Neuron (in vitro differentiated cells): ENCODE measurements around the gene CHMP2A.

Source experiments
- H2AFZ ChIP-seq: one replicate; pipeline ENCODE4 v1.6.1; 2013; ENCODE audit warnings: low read depth, mild to moderate bottlenecking, inconsistent platforms, low read length, moderate library complexity
- H3K27me3 ChIP-seq: one replicate; pipeline ENCODE4 v1.6.1; 2013; ENCODE audit warnings: low read length; ENCODE audit not compliant: insufficient read depth
- H3K36me3 ChIP-seq: one replicate; pipeline ENCODE4 v1.6.1; 2013; ENCODE audit warnings: low read length; ENCODE audit not compliant: insufficient read depth
- H3K4me1 ChIP-seq: one replicate; pipeline ENCODE4 v1.6.1; 2013; ENCODE audit warnings: low read length; ENCODE audit not compliant: insufficient read depth
- H3K4me3 ChIP-seq: 2 replicates; pipeline ENCODE4 v1.5.1; 2013; ENCODE audit warnings: mild to moderate bottlenecking, low read length, moderate library complexity
- H3K9me3 ChIP-seq: one replicate; pipeline ENCODE4 v1.6.1; 2013; ENCODE audit warnings: low read length

Gene CHMP2A

GRCh38 chr19:58573658-58574164 is 18.8 kb upstream of the CHMP2A start:
- no peaks in the 10 kb centered on the region for H3K9me3 ChIP-seq

GRCh38 chr19:58572818-58573657 is 18.1 kb upstream of the CHMP2A start, which contains the start of gene MZF1:
MZF1 (minus strand) TSS chr19:58573335; CDS start chr19:58571389, 1,946 bp downstream.
- H2AFZ ChIP-seq = no peak within 1 kb of the TSS
- peaks cover 11% of the 10 kb centered on the region for H3K36me3 ChIP-seq
- peaks cover 22% of the 10 kb centered on the region for H3K4me1 ChIP-seq
- peak within 1 kb of the TSS; percentile 56 for H3K4me3 ChIP-seq
- H3K27me3 ChIP-seq = no peaks in the 10 kb centered on the region
- no peaks in the 10 kb centered on the region for H3K9me3 ChIP-seq

More at GRCh38 chr19:58573658-58574164, 18.8 kb upstream of the CHMP2A start:
- H3K4me1 ChIP-seq = peaks cover 22% of the 10 kb centered on the region
- no peak overlapping the region for H2AFZ ChIP-seq
- H3K36me3 ChIP-seq = peaks cover 8% of the 10 kb centered on the region
- H3K4me3 ChIP-seq = peak overlapping the region; percentile 56
- no peaks in the 10 kb centered on the region for H3K27me3 ChIP-seq

DNA sequence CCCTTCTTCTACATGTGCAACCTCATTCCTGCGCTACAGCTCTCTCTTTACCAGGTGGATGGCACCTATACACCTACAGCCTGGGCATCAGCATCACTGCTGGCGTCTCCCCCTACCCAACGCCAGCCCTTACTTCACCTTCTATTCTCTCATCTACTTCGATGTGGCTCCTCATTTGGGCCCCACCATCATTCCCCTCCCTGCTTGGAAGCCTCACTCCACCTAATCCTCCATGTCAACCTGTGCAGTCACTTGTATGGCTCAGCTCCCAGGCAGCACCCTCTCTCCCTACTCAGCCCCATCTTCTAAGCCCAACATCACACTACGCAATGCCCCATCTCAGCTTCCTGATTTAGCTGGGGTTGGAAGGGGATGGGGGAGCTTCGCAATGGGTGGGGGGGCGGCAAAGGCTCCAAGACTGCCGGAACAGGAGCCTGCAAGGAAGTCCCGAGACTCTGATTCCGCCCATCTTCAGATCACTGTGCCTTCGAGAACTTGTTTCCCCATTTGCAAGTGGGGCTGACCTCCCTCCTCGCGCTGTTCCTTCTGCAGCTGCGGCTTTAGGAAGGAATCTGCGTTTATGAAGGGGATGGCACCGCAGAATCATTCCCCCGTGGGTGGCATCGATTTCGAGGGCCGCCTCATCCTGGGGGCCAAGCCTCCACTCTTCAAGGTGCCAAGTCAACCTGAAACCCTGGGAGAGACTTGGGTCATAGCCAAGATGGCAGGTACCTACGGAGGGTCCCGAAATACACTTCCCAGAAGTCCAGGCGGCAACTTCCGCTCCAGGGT is 17.3 kb upstream of the CHMP2A start:
- peaks cover 13% of the 10 kb centered on the region for H3K36me3 ChIP-seq
- H3K27me3 ChIP-seq = no peaks in the 10 kb centered on the region
- no peaks in the 10 kb centered on the region for H3K9me3 ChIP-seq
- H3K4me3 ChIP-seq = peak overlapping the region; percentile 56
- peaks cover 22% of the 10 kb centered on the region for H3K4me1 ChIP-seq
- no peak overlapping the region for H2AFZ ChIP-seq

DNA sequence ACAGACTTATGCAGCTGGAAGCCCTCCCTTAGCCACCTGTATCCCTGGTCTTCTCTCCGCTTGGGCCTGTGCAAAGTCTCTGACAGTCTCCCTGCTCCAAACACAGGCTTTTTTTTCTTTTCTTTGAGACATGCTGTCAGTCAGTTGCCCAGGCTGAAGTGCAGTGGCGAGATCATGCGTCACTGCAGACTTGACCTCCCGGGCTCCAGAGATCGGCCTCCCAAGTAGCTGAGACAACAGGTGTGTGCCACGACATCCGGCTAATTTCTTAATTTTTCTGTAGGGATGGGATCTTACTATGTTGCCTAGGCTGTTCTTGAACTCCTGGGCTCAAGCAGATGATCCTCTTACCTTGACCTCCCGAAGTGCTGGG is 16.7 kb upstream of the CHMP2A start:
- peaks cover 22% of the 10 kb centered on the region for H3K4me1 ChIP-seq
- H2AFZ ChIP-seq = no peak overlapping the region
- no peaks in the 10 kb centered on the region for H3K9me3 ChIP-seq
- no peaks in the 10 kb centered on the region for H3K27me3 ChIP-seq
- H3K36me3 ChIP-seq = peaks cover 15% of the 10 kb centered on the region
- no peak overlapping the region for H3K4me3 ChIP-seq

DNA sequence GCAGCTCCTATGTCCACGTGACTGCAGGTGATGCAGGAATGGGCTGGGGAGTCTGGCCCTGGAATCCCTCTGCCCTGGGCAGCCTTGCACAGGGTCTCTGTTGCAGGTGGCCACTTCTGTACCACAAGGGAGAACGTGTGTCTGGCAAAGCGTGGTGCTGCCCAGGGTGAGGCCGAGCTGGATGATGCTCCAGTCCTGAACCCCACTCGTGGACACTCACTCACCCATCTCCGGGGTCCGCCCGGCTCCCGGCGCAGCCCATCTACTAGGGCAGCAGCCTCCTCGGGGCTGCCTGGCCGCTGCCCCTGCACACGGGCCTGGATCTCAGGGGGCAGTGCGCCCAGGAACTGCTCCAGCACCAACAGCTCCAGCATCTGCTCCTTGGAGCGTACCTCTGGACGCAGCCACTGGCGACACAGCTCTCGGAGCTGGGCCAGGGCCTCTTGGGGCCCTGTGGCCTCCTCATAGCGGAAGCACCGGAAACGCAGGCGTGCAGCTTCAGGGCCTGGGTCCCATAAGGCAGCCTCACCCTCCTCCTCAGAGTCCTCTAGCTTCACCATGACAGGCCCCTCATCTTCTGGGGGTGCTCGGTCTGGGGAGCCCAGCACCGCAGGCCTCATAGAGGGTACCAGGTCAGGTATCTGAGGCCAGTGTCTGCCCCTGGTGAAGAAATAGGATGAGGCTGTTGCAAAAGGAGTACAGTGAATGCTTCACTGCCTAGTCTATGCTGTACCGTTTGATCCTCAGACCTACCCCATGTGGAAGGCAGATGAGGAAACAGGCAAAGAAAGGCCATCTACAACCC is 16.1 kb upstream of the CHMP2A start:
- H3K4me3 ChIP-seq = no peak overlapping the region
- H3K36me3 ChIP-seq = peaks cover 15% of the 10 kb centered on the region
- H3K4me1 ChIP-seq = peaks cover 22% of the 10 kb centered on the region

DNA sequence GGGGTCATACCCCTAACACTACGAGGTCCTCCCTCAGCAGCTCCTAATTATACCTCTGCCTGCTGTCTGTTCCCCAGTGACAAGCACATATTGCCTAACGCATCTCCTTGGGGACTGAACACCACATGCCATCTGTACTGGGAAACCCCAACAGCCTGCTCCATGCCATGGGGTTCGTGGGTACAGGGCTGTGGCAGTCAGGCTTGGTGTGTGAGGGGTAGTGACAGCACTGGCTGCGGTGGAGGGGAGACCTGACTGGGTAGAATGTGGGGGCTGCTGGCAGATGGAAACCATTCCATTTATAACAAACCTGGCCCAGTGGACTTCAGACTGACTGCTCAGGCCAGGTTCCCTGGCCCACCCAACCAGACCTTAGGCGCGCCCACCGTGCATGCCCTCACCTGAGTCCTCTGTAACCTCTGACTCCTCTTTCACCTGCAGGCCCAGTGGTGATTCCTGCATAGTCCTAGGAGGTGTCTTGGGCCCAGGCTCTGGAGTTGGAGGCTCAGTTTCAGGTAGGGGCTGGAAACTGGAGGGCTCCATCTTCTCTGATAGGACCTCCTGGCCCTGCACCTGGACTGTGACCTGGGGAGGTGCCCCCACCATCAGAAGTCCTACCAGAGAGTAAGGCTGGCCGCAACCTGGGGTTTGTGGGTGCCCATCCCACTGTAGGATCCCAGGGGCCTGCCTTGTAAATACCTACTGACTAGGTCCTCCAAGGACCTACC is 15.2 kb upstream of the CHMP2A start:
- no peaks in the 10 kb centered on the region for H3K9me3 ChIP-seq

More for the DNA sequence above, 16.1 kb upstream of the CHMP2A start:
- Histone ChIP-seq H3K27me3 (no peaks in the 10 kb centered on the region), H3K9me3 (no peaks in the 10 kb centered on the region), H2AFZ (no peak overlapping the region)

GRCh38 chr19:58569191-58569942 is 14.5 kb upstream of the CHMP2A start:
- Histone ChIP-seq H2AFZ (no peak overlapping the region), H3K36me3 (peaks cover 15% of the 10 kb centered on the region)

More for the DNA sequence above, 15.2 kb upstream of the CHMP2A start:
- H3K4me3 ChIP-seq = no peak overlapping the region
- no peaks in the 10 kb centered on the region for H3K27me3 ChIP-seq
- H3K36me3 ChIP-seq = peaks cover 15% of the 10 kb centered on the region
- H2AFZ ChIP-seq = no peak overlapping the region
- H3K4me1 ChIP-seq = peaks cover 22% of the 10 kb centered on the region

GRCh38 chr19:58568453-58569130 is 13.7 kb upstream of the CHMP2A start:
- Histone ChIP-seq H3K4me1 (peaks cover 12% of the 10 kb centered on the region), H3K9me3 (no peaks in the 10 kb centered on the region), H3K27me3 (no peaks in the 10 kb centered on the region), H3K4me3 (no peak overlapping the region), H2AFZ (no peak overlapping the region), H3K36me3 (peaks cover 15% of the 10 kb centered on the region)

More at GRCh38 chr19:58569191-58569942, 14.5 kb upstream of the CHMP2A start:
- no peaks in the 10 kb centered on the region for H3K27me3 ChIP-seq
- H3K4me1 ChIP-seq = peaks cover 18% of the 10 kb centered on the region
- H3K9me3 ChIP-seq = no peaks in the 10 kb centered on the region
- H3K4me3 ChIP-seq = no peak overlapping the region

GRCh38 chr19:58566989-58567388 is 12.1 kb upstream of the CHMP2A start:
- H3K4me1 ChIP-seq = peaks cover 6% of the 10 kb centered on the region
- H3K4me3 ChIP-seq = no peak overlapping the region
- H3K36me3 ChIP-seq = peaks cover 19% of the 10 kb centered on the region
- H3K27me3 ChIP-seq = no peaks in the 10 kb centered on the region
- no peak overlapping the region for H2AFZ ChIP-seq
- H3K9me3 ChIP-seq = no peaks in the 10 kb centered on the region

GRCh38 chr19:58563823-58564222 is 8.9 kb upstream of the CHMP2A start:
- H3K9me3 ChIP-seq = no peaks in the 10 kb centered on the region
- no peaks in the 10 kb centered on the region for H3K27me3 ChIP-seq
- H3K4me1 ChIP-seq = peaks cover 10% of the 10 kb centered on the region
- peaks cover 18% of the 10 kb centered on the region for H3K36me3 ChIP-seq
- H3K4me3 ChIP-seq = no peak overlapping the region
- H2AFZ ChIP-seq = no peak overlapping the region

- Histone ChIP-seq H3K27me3 (no peaks in the 10 kb centered on the region), H2AFZ (no peak overlapping the region), H3K9me3 (no peaks in the 10 kb centered on the region), H3K4me1 (peaks cover 10% of the 10 kb centered on the region), H3K4me3 (no peak overlapping the region), H3K36me3 (peaks cover 14% of the 10 kb centered on the region)
Measured at GRCh38 chr19:58563034-58563573, 8.2 kb upstream of the CHMP2A start.
